Activated CD8-positive, alpha-beta memory T cell treated with anti-CD3 and anti-CD28 coated beads, Interleukin-2, amount 10 ng/mL, durations not matched to agents 7 days and 5 days (primary cell): Measurements from ENCODE around the gene AGAP1. TPM values are rescaled to one million over a fixed set of nuclear protein-coding genes. Genes with fewer than 3 reads are reported as not detected.

ENCODE experiments used
- ATAC-seq: fragments of 150-1000 bp; cut with Tn5 transposase; one replicate; pipeline ENCODE4 v1.10.0; 2021; ENCODE audit warnings: moderate library complexity
- CTCF ChIA-PET: fragments of 350-600 bp; sonication (Branson Sonifier 250); formaldehyde crosslinking; loops from one replicate; lab custom pipeline; 2021; ENCODE audit warnings: antibody characterized with exemption; lab: Charles Lee
- DNase-seq: peaks from one replicate; pipeline ENCODE4 v3.0.0-alpha.2; 2020
- H3K27ac Mint-ChIP-seq: one replicate; pipeline ENCODE4 v1.8.0; 2021; ENCODE audit warnings: mild to moderate bottlenecking, mixed read lengths
- H3K27me3 Mint-ChIP-seq: one replicate; pipeline ENCODE4 v1.8.0; 2021; ENCODE audit warnings: mixed read lengths
- H3K36me3 Mint-ChIP-seq: one replicate; pipeline ENCODE4 v1.8.0; 2021; ENCODE audit warnings: mild to moderate bottlenecking, mixed read lengths
- H3K4me1 Mint-ChIP-seq: one replicate; pipeline ENCODE4 v1.8.0; 2021; ENCODE audit warnings: mixed read lengths
- H3K4me3 Mint-ChIP-seq: one replicate; pipeline ENCODE4 v1.8.0; 2021; ENCODE audit warnings: mild to moderate bottlenecking, moderate library complexity, mixed read lengths
- H3K9me3 Mint-ChIP-seq: one replicate; pipeline ENCODE4 v1.8.0; 2022; ENCODE audit warnings: low read depth, mixed read lengths
- total RNA-seq, 2 experiments: library from RNA; stranded (reverse); gene quantifications; one replicate each; pipeline ENCODE4 v1.2.3, GENCODE V29; 2021

The AGAP1 gene
- total RNA-seq, 2 experiments from 2014 or later, result 0.75 to 1.8 TPM

- ATAC-seq (no peak), DNase-seq (no peak)
- Mint-ChIP-seq H3K4me1 (no peaks in the 10 kb centered on the region), H3K9me3 (no peaks in the 10 kb centered on the region), H3K27ac (no peak overlapping the region), H3K27me3 (peaks cover 40% of the 10 kb centered on the region), H3K4me3 (no peak overlapping the region), H3K36me3 (no peaks in the 10 kb centered on the region)
- CTCF ChIA-PET, result no interaction called here
Observed at GRCh38 chr2:235659767-235660322, 166.0 kb downstream of the AGAP1 start.

DNA sequence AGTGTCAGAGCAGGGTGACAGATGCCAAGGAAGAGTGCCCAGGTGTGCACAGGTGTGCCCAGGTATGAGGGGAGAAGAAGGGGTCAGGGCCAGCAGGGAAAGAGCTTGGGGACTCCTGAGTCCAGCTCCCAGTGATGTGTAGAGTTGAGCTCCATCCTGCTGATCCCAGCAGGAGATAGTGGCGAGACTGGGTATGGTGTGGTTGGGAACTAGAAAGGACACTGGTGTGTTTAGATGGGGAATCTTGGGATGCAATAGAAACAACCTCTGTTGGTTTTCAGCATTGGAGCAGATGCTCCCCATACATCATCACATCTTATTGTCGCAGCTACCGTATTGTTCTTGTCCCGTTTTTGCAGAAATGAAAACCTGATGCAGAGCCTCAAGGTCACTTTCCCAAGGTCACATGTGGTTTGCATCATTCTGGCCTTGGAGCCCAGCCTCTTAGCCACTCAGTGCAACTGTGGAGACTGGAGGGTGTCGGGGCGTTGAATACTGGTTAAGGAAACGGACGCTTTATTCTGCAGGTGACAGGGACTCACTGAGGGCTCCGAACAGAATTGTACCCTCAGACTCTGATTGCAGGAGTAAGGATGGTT, 166.7 kb downstream of the AGAP1 start:
- peaks cover 41% of the 10 kb centered on the region for H3K27me3 Mint-ChIP-seq
- no peak overlapping the region for H3K27ac Mint-ChIP-seq
- ATAC-seq (no peak), DNase-seq (no peak)
- CTCF ChIA-PET, result no interaction called here
- H3K4me1 Mint-ChIP-seq, result no peaks in the 10 kb centered on the region
- no peaks in the 10 kb centered on the region for H3K9me3 Mint-ChIP-seq
- H3K4me3 Mint-ChIP-seq, result no peak overlapping the region
- H3K36me3 Mint-ChIP-seq, result no peaks in the 10 kb centered on the region

- ATAC-seq (no peak), DNase-seq (no peak)
- Mint-ChIP-seq H3K9me3 (no peaks in the 10 kb centered on the region), H3K36me3 (no peaks in the 10 kb centered on the region), H3K4me3 (no peak overlapping the region), H3K27ac (no peak overlapping the region), H3K27me3 (peaks cover 47% of the 10 kb centered on the region), H3K4me1 (no peaks in the 10 kb centered on the region)
- CTCF ChIA-PET, result no interaction called here
Observed at GRCh38 chr2:235661167-235661937, 167.5 kb downstream of the AGAP1 start.

DNA sequence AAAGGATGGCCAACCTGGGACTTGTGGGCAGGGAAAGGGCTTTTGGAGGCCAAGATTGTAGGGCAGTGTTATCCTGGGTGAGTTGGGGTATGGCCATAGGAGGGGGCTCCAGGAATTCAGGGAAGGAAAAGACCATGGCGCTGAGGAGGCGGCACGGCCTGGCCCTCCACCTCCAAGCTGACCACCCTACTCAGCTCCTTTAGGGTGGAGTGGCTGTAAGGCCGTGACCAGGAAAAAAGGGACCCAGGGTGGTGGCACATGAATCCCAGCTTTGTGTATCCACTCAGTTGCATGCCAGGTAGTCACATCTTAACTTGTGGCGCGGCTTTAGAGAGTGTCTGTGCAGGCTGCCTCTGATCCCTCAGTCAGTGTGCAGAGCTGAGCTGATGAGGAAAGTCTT, 168.1 kb downstream of the AGAP1 start:
- no peaks in the 10 kb centered on the region for H3K9me3 Mint-ChIP-seq
- CTCF ChIA-PET, result no interaction called here
- no peak overlapping the region for H3K27ac Mint-ChIP-seq
- peaks cover 48% of the 10 kb centered on the region for H3K27me3 Mint-ChIP-seq
- no peak for DNase-seq
- no peaks in the 10 kb centered on the region for H3K4me1 Mint-ChIP-seq
- no peaks in the 10 kb centered on the region for H3K36me3 Mint-ChIP-seq
- no peak for ATAC-seq
- H3K4me3 Mint-ChIP-seq, result no peak overlapping the region

DNA sequence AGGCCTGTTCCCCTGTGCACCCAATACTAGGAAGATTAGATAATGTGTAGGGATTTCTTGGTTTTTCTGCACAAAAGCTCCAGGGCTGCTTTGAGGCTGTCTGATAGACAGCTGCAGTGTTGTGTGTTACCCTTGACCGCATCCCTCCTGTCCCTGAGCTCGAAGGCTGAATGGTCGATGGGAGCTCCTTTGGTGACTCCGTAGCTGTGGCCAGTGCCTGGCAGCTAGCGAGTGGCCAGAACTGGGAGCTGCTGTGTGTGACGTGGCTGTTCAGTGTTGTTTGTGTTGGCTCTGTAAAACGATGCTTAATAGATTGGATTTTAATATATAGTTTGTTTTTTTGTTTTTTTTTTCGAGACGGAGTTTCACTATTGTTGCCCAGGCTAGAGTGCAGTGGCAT, 170.0 kb downstream of the AGAP1 start:
- ATAC-seq, result no peak
- Mint-ChIP-seq H3K9me3 (no peaks in the 10 kb centered on the region), H3K27ac (no peak overlapping the region), H3K36me3 (peaks cover 1% of the 10 kb centered on the region), H3K4me3 (no peak overlapping the region), H3K27me3 (peaks cover 44% of the 10 kb centered on the region), H3K4me1 (peaks cover 1% of the 10 kb centered on the region)
- DNase-seq, result no peak
- CTCF ChIA-PET, result no interaction called here

- Mint-ChIP-seq H3K4me1 (peaks cover 4% of the 10 kb centered on the region), H3K9me3 (no peaks in the 10 kb centered on the region), H3K27ac (no peak overlapping the region), H3K27me3 (peaks cover 34% of the 10 kb centered on the region), H3K36me3 (peaks cover 1% of the 10 kb centered on the region), H3K4me3 (no peak overlapping the region)
- ATAC-seq, result no peak
- CTCF ChIA-PET, result no interaction called here
- no peak for DNase-seq
Observed at GRCh38 chr2:235665661-235666212, 171.9 kb downstream of the AGAP1 start.

GRCh38 chr2:235666213-235666781, 172.5 kb downstream of the AGAP1 start:
- Mint-ChIP-seq H3K27me3 (peaks cover 34% of the 10 kb centered on the region), H3K9me3 (no peaks in the 10 kb centered on the region), H3K36me3 (peaks cover 1% of the 10 kb centered on the region), H3K4me3 (no peak overlapping the region), H3K4me1 (peaks cover 4% of the 10 kb centered on the region), H3K27ac (no peak overlapping the region)
- DNase-seq (no peak), ATAC-seq (no peak)
- CTCF ChIA-PET, result no interaction called here

DNA sequence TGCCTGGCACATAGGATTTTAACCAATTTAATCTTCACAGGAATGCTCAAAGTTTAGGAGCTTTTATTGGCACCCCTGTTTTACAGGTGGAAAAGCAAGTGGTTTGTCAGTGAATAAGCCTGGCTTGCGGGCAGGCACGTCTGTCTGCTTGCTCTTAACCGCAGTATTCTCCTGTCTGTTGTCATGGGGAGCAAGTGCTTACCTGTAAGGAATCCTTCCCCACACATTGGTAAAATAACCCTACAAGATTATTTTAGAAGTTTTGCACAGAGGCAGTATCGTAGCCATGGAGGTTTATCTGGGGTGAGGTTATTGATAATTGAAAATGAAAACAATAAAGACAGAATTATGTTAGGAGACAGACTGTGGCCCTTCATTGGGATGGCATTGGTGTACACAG, 174.9 kb downstream of the AGAP1 start:
- ATAC-seq, result no peak
- Mint-ChIP-seq H3K36me3 (peaks cover 3% of the 10 kb centered on the region), H3K27me3 (peaks cover 56% of the 10 kb centered on the region), H3K4me1 (peaks cover 4% of the 10 kb centered on the region), H3K4me3 (peak overlapping the region; percentile 18), H3K9me3 (no peaks in the 10 kb centered on the region), H3K27ac (no peak overlapping the region)
- DNase-seq, result no peak
- CTCF ChIA-PET, result no interaction called here

DNA sequence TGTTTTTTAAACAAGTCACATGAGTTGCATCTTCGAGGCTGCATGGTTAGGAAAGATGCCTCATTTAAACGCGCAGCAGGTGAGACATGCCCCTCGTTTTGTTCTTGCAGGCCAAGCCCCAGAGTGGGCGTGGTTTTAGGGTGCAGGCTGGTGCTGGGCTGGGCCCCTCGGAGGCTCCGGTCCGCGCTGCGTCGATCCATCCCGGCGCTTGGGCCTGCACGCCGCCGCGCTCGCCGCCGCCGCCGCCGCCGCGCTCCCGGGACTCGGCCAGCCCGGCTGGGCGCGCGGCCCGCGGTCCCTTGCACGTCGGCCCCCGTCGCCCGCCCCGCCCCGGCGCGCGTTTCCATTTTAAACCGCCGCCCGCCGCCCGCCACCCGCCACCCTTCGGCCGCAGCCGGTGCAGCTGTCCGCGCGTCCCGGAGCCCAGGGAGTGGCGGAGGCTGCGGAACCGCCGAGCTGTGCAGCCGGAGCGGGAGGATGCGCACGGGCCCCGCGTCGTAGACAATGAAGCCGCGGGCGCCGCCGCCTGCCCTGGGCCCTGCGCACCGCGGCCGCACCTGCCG, 175.5 kb downstream of the AGAP1 start:
- DNase-seq, result no peak
- Mint-ChIP-seq H3K27ac (no peak overlapping the region), H3K36me3 (peaks cover 3% of the 10 kb centered on the region), H3K4me1 (peaks cover 4% of the 10 kb centered on the region), H3K9me3 (no peaks in the 10 kb centered on the region), H3K4me3 (peak overlapping the region; percentile 18), H3K27me3 (peaks cover 61% of the 10 kb centered on the region)
- ATAC-seq, result peak; percentile 23
- CTCF ChIA-PET, result no interaction called here

DNA sequence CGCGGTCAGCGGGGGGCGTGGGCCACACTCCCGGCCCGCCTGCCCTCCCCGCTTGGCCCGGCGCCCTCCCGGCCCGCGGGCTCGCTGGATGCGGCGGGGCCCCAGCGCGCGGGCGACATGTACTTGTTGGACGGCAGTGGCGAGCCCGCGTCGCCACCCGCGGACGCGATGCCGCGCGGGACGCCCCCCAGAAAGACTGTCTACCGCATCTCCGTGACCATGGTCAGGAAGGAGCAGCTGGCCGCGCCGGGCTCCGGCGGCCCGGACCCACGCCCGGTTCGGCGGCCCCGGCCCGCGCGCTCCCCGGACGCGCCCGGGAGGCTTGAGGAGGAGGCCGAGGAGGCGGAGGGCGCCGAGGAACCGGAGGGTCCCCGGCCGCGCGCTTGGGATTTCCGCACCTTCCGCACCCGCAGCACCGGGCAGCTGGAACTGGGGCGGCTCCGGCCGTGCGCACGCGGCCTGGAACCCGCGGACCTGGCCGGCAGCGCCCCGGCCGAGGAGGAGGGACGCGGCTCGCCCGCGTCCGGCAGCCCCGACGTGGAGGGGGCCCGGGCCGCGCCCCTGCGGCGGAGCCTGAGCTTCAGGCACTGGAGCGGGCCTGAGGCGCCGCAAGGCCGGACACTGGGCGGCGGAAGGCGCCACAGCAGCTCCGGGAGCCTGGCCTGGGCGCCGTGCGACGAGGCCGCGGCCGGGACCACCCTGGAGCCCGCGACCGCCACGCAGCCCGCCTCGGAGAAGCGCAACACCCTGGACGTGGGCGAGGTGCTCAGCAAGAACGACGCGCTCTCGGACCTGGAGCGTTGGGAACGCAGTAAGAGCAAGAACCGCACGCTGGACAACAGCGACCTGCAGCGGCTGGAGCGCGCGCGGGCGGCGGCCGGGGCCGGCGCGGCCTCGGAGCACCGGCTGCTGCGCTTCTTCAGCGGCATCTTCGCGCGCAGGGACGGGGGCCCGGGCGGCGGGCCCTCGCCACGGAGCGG, 176.4 kb downstream of the AGAP1 start:
- ATAC-seq (no peak), DNase-seq (no peak)
- Mint-ChIP-seq H3K4me1 (peaks cover 4% of the 10 kb centered on the region), H3K4me3 (no peak overlapping the region), H3K36me3 (peaks cover 3% of the 10 kb centered on the region), H3K27ac (no peak overlapping the region), H3K9me3 (no peaks in the 10 kb centered on the region), H3K27me3 (peaks cover 57% of the 10 kb centered on the region)
- CTCF ChIA-PET, result no interaction called here

- DNase-seq (no peak), ATAC-seq (no peak)
- CTCF ChIA-PET, result no interaction called here
- Mint-ChIP-seq H3K9me3 (no peaks in the 10 kb centered on the region), H3K27ac (peak overlapping the region; percentile 47), H3K4me1 (peaks cover 4% of the 10 kb centered on the region), H3K36me3 (peaks cover 3% of the 10 kb centered on the region), H3K27me3 (peaks cover 54% of the 10 kb centered on the region), H3K4me3 (no peak overlapping the region)
Observed at GRCh38 chr2:235670974-235671787, 177.3 kb downstream of the AGAP1 start.

GRCh38 chr2:235672720-235673119, 178.9 kb downstream of the AGAP1 start:
- DNase-seq, result no peak
- Mint-ChIP-seq H3K27ac (no peak overlapping the region), H3K4me1 (peaks cover 4% of the 10 kb centered on the region), H3K9me3 (no peaks in the 10 kb centered on the region), H3K27me3 (peaks cover 44% of the 10 kb centered on the region), H3K36me3 (peaks cover 3% of the 10 kb centered on the region), H3K4me3 (no peak overlapping the region)
- ATAC-seq, result no peak
- CTCF ChIA-PET, result no interaction called here
